Endothelial cell of umbilical vein (primary cell): ENCODE data around the gene PFKFB3.

Source experiments
- EZH2 ChIP-seq: IDR thresholded peaks from 2 replicates; pipeline ENCODE4 v1.6.1; 2012; ENCODE audit warnings: borderline replicate concordance, low read depth, mild to moderate bottlenecking, moderate library complexity, low read length, inconsistent platforms; ENCODE audit not compliant: severe bottlenecking
- JUN ChIP-seq: IDR thresholded peaks from 2 replicates; pipeline ENCODE4 v1.6.1; 2011; ENCODE audit warnings: borderline replicate concordance, low read depth; ENCODE audit not compliant: insufficient read length, insufficient read depth
- MYC ChIP-seq: IDR thresholded peaks from one replicate; pipeline ENCODE4 v1.6.1; 2011; ENCODE audit warnings: mild to moderate bottlenecking, low read depth, low read length
- POLR2A ChIP-seq: IDR thresholded peaks from 2 replicates; pipeline ENCODE4 v1.6.1; 2012; ENCODE audit warnings: low read depth, mild to moderate bottlenecking, control low read depth, low read length
- POLR2AphosphoS5 ChIP-seq: IDR thresholded peaks from 2 replicates; pipeline ENCODE4 v1.6.1; 2012; ENCODE audit warnings: low read depth, mild to moderate bottlenecking, control low read depth, low read length, moderate library complexity; ENCODE audit not compliant: insufficient read depth
- TF ChIP-seq, protein P1 (sequence below), 2 donors: IDR thresholded peaks; 1 replicate in 1 of 2; 2 replicates in 1 of 2; pipeline ENCODE4 v1.5.1; 2011; ENCODE audit warnings: low read length in 2 of 2, mild to moderate bottlenecking in 2 of 2, moderate library complexity in 2 of 2, control low read depth in 1 of 2, inconsistent platforms in 1 of 2, low read depth in 1 of 2; ENCODE audit not compliant: insufficient read depth in 1 of 2; ENCODE audit errors: extremely low read depth in 1 of 2
- TF ChIP-seq, protein P2 (sequence below): IDR thresholded peaks from 2 replicates; pipeline ENCODE4 v1.6.1; 2011; ENCODE audit not compliant: insufficient read depth, insufficient read length

DNA sequence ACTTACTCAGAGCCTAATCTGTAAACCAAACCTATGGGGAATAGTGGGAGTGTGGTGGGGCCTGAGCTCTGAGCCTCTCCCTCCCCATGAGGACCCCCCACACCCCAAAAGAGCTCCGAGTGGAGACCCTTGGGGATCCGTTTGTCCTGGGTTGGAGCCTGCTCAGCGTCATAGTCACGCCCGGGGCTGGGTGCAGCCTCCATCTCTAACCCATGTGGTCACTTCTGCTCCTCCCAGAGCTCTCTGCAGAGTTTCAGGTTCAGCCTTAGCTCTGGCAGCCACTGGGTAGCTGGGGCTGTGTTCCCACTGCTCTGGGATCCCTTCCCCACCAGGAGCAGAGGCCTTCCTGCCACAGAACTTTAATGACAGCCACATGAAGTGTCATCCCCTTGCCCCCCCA lies 25.9 kb downstream of the PFKFB3 start:
- TF ChIP-seq POLR2A (no peak), EZH2 (no peak), POLR2AphosphoS5 (no peak), MYC (no peak), JUN (no peak)
- TF ChIP-seq, protein P1, sequence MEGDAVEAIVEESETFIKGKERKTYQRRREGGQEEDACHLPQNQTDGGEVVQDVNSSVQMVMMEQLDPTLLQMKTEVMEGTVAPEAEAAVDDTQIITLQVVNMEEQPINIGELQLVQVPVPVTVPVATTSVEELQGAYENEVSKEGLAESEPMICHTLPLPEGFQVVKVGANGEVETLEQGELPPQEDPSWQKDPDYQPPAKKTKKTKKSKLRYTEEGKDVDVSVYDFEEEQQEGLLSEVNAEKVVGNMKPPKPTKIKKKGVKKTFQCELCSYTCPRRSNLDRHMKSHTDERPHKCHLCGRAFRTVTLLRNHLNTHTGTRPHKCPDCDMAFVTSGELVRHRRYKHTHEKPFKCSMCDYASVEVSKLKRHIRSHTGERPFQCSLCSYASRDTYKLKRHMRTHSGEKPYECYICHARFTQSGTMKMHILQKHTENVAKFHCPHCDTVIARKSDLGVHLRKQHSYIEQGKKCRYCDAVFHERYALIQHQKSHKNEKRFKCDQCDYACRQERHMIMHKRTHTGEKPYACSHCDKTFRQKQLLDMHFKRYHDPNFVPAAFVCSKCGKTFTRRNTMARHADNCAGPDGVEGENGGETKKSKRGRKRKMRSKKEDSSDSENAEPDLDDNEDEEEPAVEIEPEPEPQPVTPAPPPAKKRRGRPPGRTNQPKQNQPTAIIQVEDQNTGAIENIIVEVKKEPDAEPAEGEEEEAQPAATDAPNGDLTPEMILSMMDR (IDR thresholded peaks at IDR 0.05; ENCODE audit: extremely low read depth in 1 of 2, insufficient read depth in 1 of 2, low read depth in 1 of 2, low read length in 2 of 2) = no peak
- TF ChIP-seq, protein P2, sequence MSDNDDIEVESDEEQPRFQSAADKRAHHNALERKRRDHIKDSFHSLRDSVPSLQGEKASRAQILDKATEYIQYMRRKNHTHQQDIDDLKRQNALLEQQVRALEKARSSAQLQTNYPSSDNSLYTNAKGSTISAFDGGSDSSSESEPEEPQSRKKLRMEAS = no peak
